Testis (tissue), 2 donors: ENCODE results near the gene ADAT3.

Experiments used
- CTCF ChIP-seq, 3 experiments: fragments of 450-650 bp in 2 of 3; fragments of 200-600 bp in 1 of 3; sonication (generic) in 1 of 3; IDR thresholded peaks; one replicate each; pipeline ENCODE4 v1.5.1; 2016 to 2019; ENCODE audit warnings: antibody characterized with exemption in 3 of 3, mild to moderate bottlenecking in 2 of 3, moderate library complexity in 1 of 3
- POLR2A ChIP-seq: fragments of 450-650 bp; IDR thresholded peaks from one replicate; pipeline ENCODE4 v1.6.1; 2017; ENCODE audit warnings: antibody characterized with exemption, mild to moderate bottlenecking, moderate library complexity

- TF ChIP-seq CTCF (IDR thresholded peaks at IDR 0.05) (no peak), POLR2A (no peak)
These were observed 6.8 kb downstream of the ADAT3 start for GRCh38 chr19:1911995-1912394.
